Spleen (tissue), 11 donors: ENCODE results near the gene NCOA4. TPM values are rescaled to one million over a fixed set of nuclear protein-coding genes. Genes with fewer than 3 reads are reported as not detected.
"Not testable (repeated sequence)": the region's sequence is repeated elsewhere in the genome, so short reads cannot be mapped to it uniquely, and the experiment has no call there.

Experiments
- DNase-seq: peaks from one replicate; pipeline ENCODE4 v3.0.0-alpha.2; 2020
- H3K27ac ChIP-seq, 8 donors: fragments of 200-600 bp; sonication (generic) in 7 of 8; 1 replicate in 4 of 8; 2 replicates in 4 of 8; pipeline versions ENCODE4 v1.5.0 to v1.8.0; 2016 to 2021; ENCODE audit warnings: inconsistent platforms in 4 of 8, mild to moderate bottlenecking in 4 of 8, moderate library complexity in 1 of 8
- H3K27me3 ChIP-seq, 7 donors: fragments of 200-600 bp; sonication (generic) in 6 of 7; replicated peaks in 1 of 7; 1 replicate in 4 of 7; 2 replicates in 3 of 7; pipeline versions ENCODE4 v1.5.0 to v1.8.0; 2016 to 2021; ENCODE audit warnings: inconsistent platforms in 3 of 7, mild to moderate bottlenecking in 1 of 7
- H3K36me3 ChIP-seq, 6 donors: fragments of 200-600 bp; sonication (generic) in 5 of 6; 1 replicate in 4 of 6; 2 replicates in 2 of 6; pipeline versions ENCODE4 v1.5.0 to v1.8.0; 2016 to 2021; ENCODE audit warnings: inconsistent platforms in 2 of 6
- H3K4me1 ChIP-seq, 6 donors: fragments of 200-600 bp; sonication (generic) in 5 of 6; 1 replicate in 3 of 6; 2 replicates in 3 of 6; pipeline versions ENCODE4 v1.5.0 to v1.8.0; 2016 to 2021; ENCODE audit warnings: inconsistent platforms in 3 of 6
- H3K4me3 ChIP-seq, 8 donors: fragments of 200-600 bp; sonication (generic) in 7 of 8; 1 replicate in 4 of 8; 2 replicates in 4 of 8; pipeline versions ENCODE4 v1.5.0 to v1.8.0; 2016 to 2021; ENCODE audit warnings: inconsistent platforms in 4 of 8, mild to moderate bottlenecking in 4 of 8, moderate library complexity in 2 of 8
- H3K9me3 ChIP-seq, 8 donors: fragments of 200-600 bp; sonication (generic) in 7 of 8; 1 replicate in 4 of 8; 2 replicates in 4 of 8; pipeline versions ENCODE4 v1.5.0 to v1.8.0; 2016 to 2021; ENCODE audit warnings: inconsistent platforms in 4 of 8
- CTCF ChIP-seq, 11 experiments: fragments of 200-600 bp in 7 of 11; fragments of 450-650 bp in 4 of 11; sonication (generic) in 4 of 11; IDR thresholded peaks in 8 of 11; conservative IDR thresholded peaks in 3 of 11; 1 replicate in 7 of 11; 2 replicates in 4 of 11; pipeline versions ENCODE4 v1.4.0 to v1.8.0; 2016 to 2021; ENCODE audit warnings: antibody characterized with exemption in 11 of 11, inconsistent platforms in 4 of 11, mild to moderate bottlenecking in 1 of 11
- POLR2A ChIP-seq, 3 donors: fragments of 450-650 bp; IDR thresholded peaks; one replicate each; pipeline ENCODE4 v1.5.1; 2017; ENCODE audit warnings: antibody characterized with exemption in 3 of 3, mild to moderate bottlenecking in 1 of 3
- POLR2AphosphoS5 ChIP-seq, 3 donors: sonication (generic); formaldehyde crosslinking; IDR thresholded peaks; one replicate each; pipeline ENCODE4 v1.5.1; 2017; ENCODE audit warnings: antibody characterized with exemption in 3 of 3
- WGBS, 5 donors: extraction: QIAGEN DNeasy Blood & Tissue Kit in 3 of 5; methylation state at CpG; one replicate each; pipeline versions ENCODE4 v1.1.5 to v1.1.7; 2013 to 2018; 5-methylcytosine and 5-hydroxymethylcytosine counted together
- intact Hi-C: fragments of 100-400 bp; cut with DNase I; formaldehyde crosslinking; loops from one replicate; pipeline ENCODE4 v1.15.0; 2023; ENCODE audit warnings: low total_unique reads
- polyA plus RNA-seq, 3 donors: library from polyadenylated mRNA; stranded (reverse); fragments of 200-250 nt; gene quantifications; one replicate each; pipeline ENCODE4 v1.2.1, GENCODE V29; 2013
- total RNA-seq, 7 donors: library from RNA; depleted of rRNA in 3 of 7; stranded (reverse); fragments of >200 nt in 3 of 7; fragmentation: NEBNext Ultra II Directional in 4 of 7; extraction: Animal tissue kit (Norgen Biotek cat#: 25700) in 4 of 7; gene quantifications; one replicate each; pipeline versions ENCODE4 v1.1.0 to v1.2.1, GENCODE V29; 2016 to 2021
- donor health status: healthy with polysubstance abuse.
- donor health status: DM: no; HTN: no; CAD: no; lungs with moderate emphysema.
- donor health status: DM: no; HTN: no; CAD: no.
- donor health status: Bipolar disorder and iron deficiency.
- donor health status: healthy.
- donor health status: DM: no; HTN: no; CAD: no.
- donor health status: DM: yes; HTN: yes; CAD: no.

Gene NCOA4
- total and polyA plus RNA-seq, 10 donors, result 39.3 to 352 (median 255) TPM

GRCh38 chr10:46064269-46064817, 33.9 kb upstream of the NCOA4 start:
- H3K27ac ChIP-seq, result no peak overlapping the region
- DNase-seq, result no peak
- no peaks in the 10 kb centered on the region for H3K27me3 ChIP-seq
- H3K9me3 ChIP-seq, result no peaks in the 10 kb centered on the region
- TF ChIP-seq CTCF (IDR thresholded peaks at IDR 0.05 in 8 of 11, conservative IDR thresholded peaks at IDR 0.05 in 3 of 11), result no peak
- TF ChIP-seq POLR2A (IDR thresholded peaks at IDR 0.05), result no peak
- no peak for TF ChIP-seq POLR2AphosphoS5 (IDR thresholded peaks at IDR 0.05)
- H3K4me3 ChIP-seq, result no peak overlapping the region
- intact Hi-C loops, result no loop called here
- no peaks in the 10 kb centered on the region for H3K36me3 ChIP-seq
- 90 to 100% (median 95%) methylated on average over 1 of the region's 1 CpG for WGBS, 5 donors
- no peaks in the 10 kb centered on the region for H3K4me1 ChIP-seq

- H3K36me3 ChIP-seq, result no peaks in the 10 kb centered on the region
- H3K4me1 ChIP-seq, result no peaks in the 10 kb centered on the region
- H3K4me3 ChIP-seq, result no peak overlapping the region
- no peak for TF ChIP-seq POLR2A (IDR thresholded peaks at IDR 0.05)
- no peak for TF ChIP-seq POLR2AphosphoS5 (IDR thresholded peaks at IDR 0.05)
- no peak for TF ChIP-seq CTCF (IDR thresholded peaks at IDR 0.05 in 8 of 11, conservative IDR thresholded peaks at IDR 0.05 in 3 of 11)
- no peaks in the 10 kb centered on the region for H3K27me3 ChIP-seq
- no peak for DNase-seq
- H3K9me3 ChIP-seq, result peaks cover 0 to 4% (median under 1%) of the 10 kb centered on the region in 8 donors
- intact Hi-C loops, result no loop called here
- WGBS, 5 donors, result 73 to 89% (median 82%) methylated on average over 14 of the region's 14 CpGs
- H3K27ac ChIP-seq, result no peak overlapping the region
Measured at GRCh38 chr10:46062723-46063428, 32.5 kb upstream of the NCOA4 start.

DNA sequence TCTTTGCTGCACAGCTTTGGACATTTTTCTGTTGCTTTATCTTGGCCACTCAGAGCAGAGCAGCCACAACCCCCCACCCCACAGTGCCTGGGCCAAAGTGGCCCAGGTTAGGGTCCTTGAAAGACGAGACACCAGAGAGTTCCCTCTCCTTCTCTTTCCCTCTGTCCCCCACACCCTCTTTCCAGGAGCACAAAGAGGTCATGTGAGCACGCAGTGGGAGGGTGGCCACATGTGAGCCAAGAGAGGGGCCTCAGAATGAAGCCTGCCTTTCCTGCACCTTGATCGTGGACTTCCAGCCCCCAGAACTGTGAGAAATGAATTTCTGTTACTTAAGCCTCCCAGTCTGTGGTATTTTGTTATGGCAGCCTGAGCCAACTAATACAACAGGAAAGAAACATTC, 30.3 kb upstream of the NCOA4 start:
- peaks cover 0 to 20% (median 15%) of the 10 kb centered on the region in 8 donors for H3K9me3 ChIP-seq
- no peak overlapping the region for H3K4me3 ChIP-seq
- DNase-seq, result no peak
- TF ChIP-seq POLR2AphosphoS5 (IDR thresholded peaks at IDR 0.05), result no peak
- TF ChIP-seq POLR2A (IDR thresholded peaks at IDR 0.05), result no peak
- TF ChIP-seq CTCF (IDR thresholded peaks at IDR 0.05 in 8 of 11, conservative IDR thresholded peaks at IDR 0.05 in 3 of 11), result no peak
- H3K36me3 ChIP-seq, result no peaks in the 10 kb centered on the region
- intact Hi-C loops, result no loop called here
- no peak overlapping the region for H3K27ac ChIP-seq
- H3K27me3 ChIP-seq, result no peaks in the 10 kb centered on the region
- 73 to 87% (median 82%) methylated on average over 3 of the region's 3 CpGs for WGBS, 5 donors
- H3K4me1 ChIP-seq, result no peaks in the 10 kb centered on the region

DNA sequence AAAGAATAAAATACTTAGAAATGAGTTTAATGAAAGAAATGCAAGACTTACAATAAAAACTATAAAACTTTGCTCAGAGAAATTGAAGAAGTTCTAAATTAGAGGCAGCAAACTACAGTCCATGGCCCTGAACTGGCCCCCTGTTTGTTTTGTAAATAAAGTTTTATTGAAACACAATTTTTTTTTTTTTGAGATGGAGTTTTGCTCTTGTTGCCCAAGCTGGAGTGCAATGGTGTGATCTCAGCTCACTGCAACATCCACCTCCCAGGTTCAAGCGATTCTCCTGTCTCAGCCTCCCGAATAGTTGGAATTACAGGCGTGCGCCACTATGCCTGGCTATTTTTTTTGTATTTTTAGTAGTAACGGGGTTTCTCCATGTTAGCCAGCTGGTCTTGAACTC, 27.5 kb upstream of the NCOA4 start:
- intact Hi-C loops, H3K4me3 ChIP-seq, H3K36me3 ChIP-seq, H3K27ac ChIP-seq, H3K4me1 ChIP-seq, H3K27me3 ChIP-seq, DNase-seq: not testable (repeated sequence)
- H3K9me3 ChIP-seq, result peaks cover 0 to 20% (median 15%) of the 10 kb centered on the region in 8 donors
- 94 to 98% (median 96%) methylated on average over 5 of the region's 5 CpGs for WGBS, 5 donors
